Endothelial cell of umbilical vein (primary cell): ENCODE measurements around the gene RAB10. TPM values are rescaled to one million over a fixed set of nuclear protein-coding genes. Genes with fewer than 3 reads are reported as not detected.

Experiments used
- BruUV-seq: library from RNA; stranded (reverse); fragments of 400-500 nt; replicated peaks from 2 replicates; lab custom pipeline; 2021; lab: Mats Ljungman, UMichigan
- CTCF ChIA-PET: fragments of 300-600, 350-600 bp; sonication (Branson Sonifier 250); formaldehyde crosslinking; loops from one replicate; lab custom pipeline; 2021; ENCODE audit warnings: antibody characterized with exemption, inconsistent platforms; lab: Charles Lee
- POLR2A ChIA-PET: fragments of 300-600, 350-600 bp; sonication (Branson Sonifier 250); formaldehyde crosslinking; loops from one replicate; lab custom pipeline; 2021; ENCODE audit warnings: antibody characterized with exemption, inconsistent platforms; lab: Charles Lee
- DNase-seq: peaks from one replicate; pipeline ENCODE4 v3.0.0-alpha.2; 2011; ENCODE audit warnings: low read depth, low spot score
- FAIRE-seq: peaks from 2 replicates; lab custom pipeline; 2011; peaks lifted over from hg19 to GRCh38; lab: Jason Lieb, UNC
- H2AFZ ChIP-seq: 2 replicates; pipeline ENCODE4 v1.6.0; 2012; ENCODE audit warnings: low read depth, low read length, control low read depth, inconsistent platforms
- H3K27ac ChIP-seq: 2 replicates; pipeline ENCODE4 v1.5.1; 2011; ENCODE audit warnings: low read depth, mild to moderate bottlenecking, control low read depth, low read length, moderate library complexity; ENCODE audit not compliant: insufficient read depth
- H3K27me3 ChIP-seq, 2 experiments: 2 replicates each; pipeline versions ENCODE4 v1.6.0 to v1.6.1; 2011; ENCODE audit warnings: low read length in 2 of 2, mixed read lengths in 1 of 2; ENCODE audit not compliant: control insufficient read depth in 2 of 2, insufficient read depth in 2 of 2
- H3K36me3 ChIP-seq, 2 experiments: 2 replicates in 1 of 2; 3 replicates in 1 of 2; pipeline ENCODE4 v1.5.1; 2011; ENCODE audit warnings: low read length in 2 of 2, mild to moderate bottlenecking in 1 of 2, moderate library complexity in 1 of 2; ENCODE audit not compliant: control insufficient read depth in 2 of 2, insufficient read depth in 2 of 2; ENCODE audit errors: extremely low read depth in 1 of 2
- H3K4me1 ChIP-seq: 3 replicates; pipeline ENCODE4 v1.5.1; 2011; ENCODE audit warnings: mild to moderate bottlenecking, low read length; ENCODE audit not compliant: control insufficient read depth, insufficient read depth; ENCODE audit errors: extremely low read depth
- H3K4me2 ChIP-seq: 2 replicates; pipeline ENCODE4 v1.6.1; 2011; ENCODE audit warnings: low read length, control low read depth, mixed read lengths; ENCODE audit not compliant: insufficient read depth
- H3K4me3 ChIP-seq, 3 experiments: fragments of 200-600 bp in 1 of 3; sonication (generic), shearing (Covaris generic) in 1 of 3; replicated peaks in 1 of 3; 2 replicates each; pipeline ENCODE4 v1.5.1; 2011 to 2016; ENCODE audit warnings: control low read depth in 3 of 3, low read length in 3 of 3, mild to moderate bottlenecking in 2 of 3, inconsistent platforms in 1 of 3, low read depth in 1 of 3, moderate library complexity in 1 of 3; ENCODE audit not compliant: insufficient read depth in 1 of 3
- H3K79me2 ChIP-seq: 2 replicates; pipeline ENCODE4 v1.6.0; 2012; ENCODE audit warnings: low read length, inconsistent platforms; ENCODE audit not compliant: control insufficient read depth, insufficient read depth
- H3K9ac ChIP-seq: replicated peaks from 2 replicates; pipeline ENCODE3; 2011; ENCODE audit warnings: low read length, control low read depth; ENCODE audit not compliant: insufficient read depth; ENCODE audit errors: extremely low read depth
- H3K9me1 ChIP-seq: replicated peaks from 3 replicates; pipeline ENCODE4 v1.6.0; 2011; ENCODE audit warnings: mild to moderate bottlenecking, low read length; ENCODE audit not compliant: control insufficient read depth, insufficient read depth; ENCODE audit errors: extremely low read depth
- H3K9me3 ChIP-seq: replicated peaks from 2 replicates; pipeline ENCODE4 v1.5.1; 2012; ENCODE audit warnings: low read length, inconsistent platforms; ENCODE audit not compliant: control insufficient read depth, insufficient read depth
- H4K20me1 ChIP-seq: replicated peaks from 2 replicates; pipeline ENCODE3; 2011; ENCODE audit warnings: mild to moderate bottlenecking, low read length; ENCODE audit not compliant: control insufficient read depth, insufficient read depth; ENCODE audit errors: extremely low read depth
- CTCF ChIP-seq, 2 donors: IDR thresholded peaks; 1 replicate in 1 of 2; 2 replicates in 1 of 2; pipeline ENCODE4 v1.5.1; 2011; ENCODE audit warnings: low read length in 2 of 2, mild to moderate bottlenecking in 2 of 2, moderate library complexity in 2 of 2, control low read depth in 1 of 2, inconsistent platforms in 1 of 2, low read depth in 1 of 2; ENCODE audit not compliant: insufficient read depth in 1 of 2; ENCODE audit errors: extremely low read depth in 1 of 2
- EZH2 ChIP-seq: IDR thresholded peaks from 2 replicates; pipeline ENCODE4 v1.6.1; 2012; ENCODE audit warnings: borderline replicate concordance, low read depth, mild to moderate bottlenecking, moderate library complexity, low read length, inconsistent platforms; ENCODE audit not compliant: severe bottlenecking
- FOS ChIP-seq: IDR thresholded peaks from 2 replicates; pipeline ENCODE4 v1.6.1; 2011; ENCODE audit warnings: mild to moderate bottlenecking, low read length, moderate library complexity, borderline replicate concordance; ENCODE audit not compliant: insufficient read depth
- GATA2 ChIP-seq: IDR thresholded peaks from 2 replicates; pipeline ENCODE4 v1.7.0; 2011; ENCODE audit warnings: low read depth, mild to moderate bottlenecking, moderate library complexity, mixed read lengths, low read length; ENCODE audit not compliant: insufficient read length, insufficient read depth
- JUN ChIP-seq: IDR thresholded peaks from 2 replicates; pipeline ENCODE4 v1.6.1; 2011; ENCODE audit warnings: borderline replicate concordance, low read depth; ENCODE audit not compliant: insufficient read length, insufficient read depth
- MAX ChIP-seq: IDR thresholded peaks from 2 replicates; pipeline ENCODE4 v1.6.1; 2011; ENCODE audit not compliant: insufficient read depth, insufficient read length
- MYC ChIP-seq: IDR thresholded peaks from one replicate; pipeline ENCODE4 v1.6.1; 2011; ENCODE audit warnings: mild to moderate bottlenecking, low read depth, low read length
- POLR2A ChIP-seq: IDR thresholded peaks from 2 replicates; pipeline ENCODE4 v1.6.1; 2012; ENCODE audit warnings: low read depth, mild to moderate bottlenecking, control low read depth, low read length
- POLR2AphosphoS5 ChIP-seq: IDR thresholded peaks from 2 replicates; pipeline ENCODE4 v1.6.1; 2012; ENCODE audit warnings: low read depth, mild to moderate bottlenecking, control low read depth, low read length, moderate library complexity; ENCODE audit not compliant: insufficient read depth
- dilution Hi-C: fragments of 300-500 bp; cut with MboI; formaldehyde crosslinking; loops from one replicate; pipeline ENCODE4 v1.15.0; 2019; ENCODE audit warnings: low sequenced_read_pairs; ENCODE audit not compliant: extremely low pct_ligation_motif_present
- intact Hi-C: fragments of 100-400 bp; cut with micrococcal nuclease; formaldehyde crosslinking; loops from one replicate; pipeline ENCODE4 v1.10.0; 2022
- polyA plus RNA-seq, 4 experiments: library from polyadenylated mRNA; depleted of rRNA in 3 of 4; stranded (reverse) in 3 of 4; unstranded in 1 of 4; fragments of >200 nt; gene quantifications; 2 replicates each; pipeline versions ENCODE4 v1.2.1 to v1.2.3, GENCODE V29; 2011 to 2012; ENCODE audit warnings: missing spikeins in 1 of 4
- total RNA-seq: library from RNA; stranded (reverse); gene quantifications from 2 replicates; pipeline ENCODE4 v1.2.3, GENCODE V29; 2021

The RAB10 gene
- total and polyA plus RNA-seq, 2 donors (not counting 3 experiments of a cell fraction or from before 2014, with no cell fraction given) = 45.1 to 104 TPM

GRCh38 chr2:25988134-25988533, 45.8 kb upstream of the RAB10 start:
- intact Hi-C loops = no loop called here
- FAIRE-seq = no peak
- POLR2A ChIA-PET = no interaction called here
- H4K20me1 ChIP-seq = no peaks in the 10 kb centered on the region
- TF ChIP-seq MYC (no peak), POLR2A (no peak), MAX (no peak), JUN (no peak), POLR2AphosphoS5 (no peak), GATA2 (no peak), FOS (no peak), CTCF (IDR thresholded peaks at IDR 0.05; ENCODE audit: extremely low read depth in 1 of 2, insufficient read depth in 1 of 2, low read depth in 1 of 2, low read length in 2 of 2) (no peak), EZH2 (no peak)
- no peaks in the 10 kb centered on the region for H3K9me1 ChIP-seq
- no peaks in the 10 kb centered on the region for H3K9me3 ChIP-seq
- H3K4me3 ChIP-seq = no peak overlapping the region
- H3K9ac ChIP-seq = no peak overlapping the region
- no peaks in the 10 kb centered on the region for H3K79me2 ChIP-seq
- no peak overlapping the region for H3K27ac ChIP-seq
- CTCF ChIA-PET = interaction anchor here (2.2 to 2.4 kb wide), 2 partner anchors 37 to 197 kb away, joined by 6 to 9 read pairs; no protein-coding TSS in a partner anchor
- BruUV-seq = no TSS peak
- H2AFZ ChIP-seq = no peak overlapping the region
- H3K36me3 ChIP-seq = no peaks in the 10 kb centered on the region
- DNase-seq = no peak
- dilution Hi-C loops = no loop called here
- H3K4me2 ChIP-seq = no peak overlapping the region
- no peaks in the 10 kb centered on the region for H3K27me3 ChIP-seq
- peaks cover 3% of the 10 kb centered on the region for H3K4me1 ChIP-seq
